Progenitor cell of endocrine pancreas (in vitro differentiated cells): Measurements from ENCODE around the gene BMP7. TPM values are rescaled to one million over a fixed set of nuclear protein-coding genes. Genes with fewer than 3 reads are reported as not detected.
A peak's percentile ranks its signal among the peaks of the same experiment; 100 is the strongest.

ENCODE experiments used
- DNase-seq: peaks from one replicate; pipeline ENCODE4 v3.0.0; 2021; ENCODE audit warnings: low spot score; ENCODE audit not compliant: unreplicated experiment
- H3K27ac Mint-ChIP-seq: 2 replicates; pipeline ENCODE4 v1.8.0; 2021; ENCODE audit warnings: mild to moderate bottlenecking, moderate library complexity, mixed read lengths
- H3K27me3 Mint-ChIP-seq: 2 replicates; pipeline ENCODE4 v1.8.0; 2021; ENCODE audit warnings: mixed read lengths
- H3K36me3 Mint-ChIP-seq: 2 replicates; pipeline ENCODE4 v1.8.0; 2022; ENCODE audit warnings: mixed read lengths; ENCODE audit not compliant: insufficient read depth
- H3K4me1 Mint-ChIP-seq: 2 replicates; pipeline ENCODE4 v1.8.0; 2021; ENCODE audit warnings: low read depth, mixed read lengths
- H3K4me3 Mint-ChIP-seq: 2 replicates; pipeline ENCODE4 v1.8.0; 2021; ENCODE audit warnings: low read depth, mild to moderate bottlenecking, moderate library complexity, mixed read lengths
- H3K9me3 Mint-ChIP-seq: 2 replicates; pipeline ENCODE4 v1.8.0; 2021; ENCODE audit warnings: low read depth, mixed read lengths
- CTCF ChIP-seq: fragments of 200-600 bp; sonication (generic); IDR thresholded peaks from one replicate; pipeline ENCODE4 v1.5.0; 2021; ENCODE audit warnings: antibody characterized with exemption, mild to moderate bottlenecking; ENCODE audit not compliant: unreplicated experiment
- total RNA-seq: library from RNA; stranded (reverse); gene quantifications from 2 replicates; pipeline ENCODE4 v1.2.1, GENCODE V29; 2021

BMP7 gene
- total RNA-seq, 1 donor from 2014 or later, result 35.4 TPM

- Mint-ChIP-seq H3K27me3 (peaks cover 6% of the 10 kb centered on the region), H3K4me1 (peaks cover 2% of the 10 kb centered on the region), H3K36me3 (peaks cover 17% of the 10 kb centered on the region), H3K4me3 (no peak overlapping the region), H3K27ac (peak overlapping the region; percentile 76), H3K9me3 (peaks cover 4% of the 10 kb centered on the region)
- no peak for DNase-seq
- TF ChIP-seq CTCF, result no peak
Observed at GRCh38 chr20:57165427-57166004, 100.9 kb downstream of the BMP7 start.

- Mint-ChIP-seq H3K36me3 (peaks cover 11% of the 10 kb centered on the region), H3K27ac (no peak overlapping the region)
Observed at GRCh38 chr20:57164872-57165271, 101.6 kb downstream of the BMP7 start.

GRCh38 chr20:57163041-57163440, 103.4 kb downstream of the BMP7 start:
- Mint-ChIP-seq H3K27me3 (peaks cover 11% of the 10 kb centered on the region), H3K36me3 (peaks cover 4% of the 10 kb centered on the region), H3K27ac (no peak overlapping the region), H3K4me3 (no peak overlapping the region), H3K4me1 (peaks cover 6% of the 10 kb centered on the region), H3K9me3 (peaks cover 4% of the 10 kb centered on the region)
- no peak for TF ChIP-seq CTCF
- no peak for DNase-seq

More at GRCh38 chr20:57164872-57165271, 101.6 kb downstream of the BMP7 start:
- no peak overlapping the region for H3K4me3 Mint-ChIP-seq
- peaks cover 2% of the 10 kb centered on the region for H3K4me1 Mint-ChIP-seq
- peaks cover 4% of the 10 kb centered on the region for H3K9me3 Mint-ChIP-seq
- no peak for TF ChIP-seq CTCF
- H3K27me3 Mint-ChIP-seq, result peaks cover 6% of the 10 kb centered on the region
- DNase-seq, result no peak

GRCh38 chr20:57162362-57162652, 104.1 kb downstream of the BMP7 start:
- H3K27ac Mint-ChIP-seq, result no peak overlapping the region

More at GRCh38 chr20:57162362-57162652, 104.1 kb downstream of the BMP7 start:
- no peak for DNase-seq
- peaks cover 4% of the 10 kb centered on the region for H3K9me3 Mint-ChIP-seq
- peaks cover 6% of the 10 kb centered on the region for H3K4me1 Mint-ChIP-seq
- peaks cover 11% of the 10 kb centered on the region for H3K27me3 Mint-ChIP-seq
- H3K36me3 Mint-ChIP-seq, result peaks cover 4% of the 10 kb centered on the region
- H3K4me3 Mint-ChIP-seq, result no peak overlapping the region
- TF ChIP-seq CTCF, result no peak
